Posterior vena cava (tissue), 2 donors: Measurements from ENCODE around the gene HDLBP. TPM values are rescaled to one million over a fixed set of nuclear protein-coding genes. Genes with fewer than 3 reads are reported as not detected.
A peak's percentile ranks its signal among the peaks of the same experiment; 100 is the strongest.

Experiments used
- DNase-seq: peaks from one replicate; pipeline ENCODE4 v3.0.0-alpha.2; 2020; ENCODE audit warnings: low spot score
- intact Hi-C, 2 donors: fragments of 100-400 bp; cut with DNase I; formaldehyde crosslinking; loops; one replicate each; pipeline versions ENCODE4 v1.14.1 to v1.14.2; 2022 to 2023
- total RNA-seq, 2 donors: library from RNA; stranded (reverse); fragmentation: NEBNext Ultra II Directional; extraction: Animal tissue kit (Norgen Biotek cat#: 25700); gene quantifications; one replicate each; pipeline ENCODE4 v1.2.1, GENCODE V29; 2021
- donor health status: DM: yes; HTN: yes; CAD: no.
- donor health status: DM: yes; HTN: yes; CAD: no.

Gene HDLBP
- total RNA-seq, 2 donors from 2014 or later = 428 to 459 TPM

- intact Hi-C loops = loop anchor here in 1 of 2 donors (1.0 to 10.0 kb wide), 2 partner anchors 95 to 105 kb away; no protein-coding TSS in a partner anchor
- DNase-seq = peak; percentile 56
Measured at GRCh38 chr2:241239552-241240202, 75.8 kb downstream of the HDLBP start.

GRCh38 chr2:241238693-241239198, 76.7 kb downstream of the HDLBP start:
- intact Hi-C loops = loop anchor here in 1 of 2 donors (1.0 kb wide), 1 partner anchor 94 kb away; no protein-coding TSS in a partner anchor
- no peak for DNase-seq

GRCh38 chr2:241237949-241238371, 77.5 kb downstream of the HDLBP start:
- DNase-seq = peak; percentile 70
- intact Hi-C loops = no loop called here

- intact Hi-C loops = no loop called here
- DNase-seq = no peak
Measured at GRCh38 chr2:241237047-241237446, 78.4 kb downstream of the HDLBP start.

GRCh38 chr2:241235859-241236593, 79.4 kb downstream of the HDLBP start:
- intact Hi-C loops = no loop called here
- DNase-seq = peak; percentile 60

- DNase-seq = peak; percentile 71
- intact Hi-C loops = no loop called here
Measured at GRCh38 chr2:241234962-241235740, 80.3 kb downstream of the HDLBP start.

- DNase-seq = peak; percentile 58
- intact Hi-C loops = no loop called here
Measured at GRCh38 chr2:241234066-241234790, 81.2 kb downstream of the HDLBP start.

- intact Hi-C loops = no loop called here
- no peak for DNase-seq
Measured at GRCh38 chr2:241232736-241233575, 82.5 kb downstream of the HDLBP start.

- intact Hi-C loops = no loop called here
- no peak for DNase-seq
Measured at GRCh38 chr2:241230435-241230834, 85.0 kb downstream of the HDLBP start.

GRCh38 chr2:241229563-241230401, 85.7 kb downstream of the HDLBP start:
- no peak for DNase-seq
- intact Hi-C loops = no loop called here

GRCh38 chr2:241228860-241229516, 86.5 kb downstream of the HDLBP start:
- intact Hi-C loops = no loop called here
- no peak for DNase-seq

- no peak for DNase-seq
- intact Hi-C loops = no loop called here
Measured at GRCh38 chr2:241228081-241228859, 87.2 kb downstream of the HDLBP start.

- intact Hi-C loops = no loop called here
- no peak for DNase-seq
Measured at GRCh38 chr2:241227594-241227993, 87.9 kb downstream of the HDLBP start.

GRCh38 chr2:241226723-241227572, 88.5 kb downstream of the HDLBP start:
- DNase-seq = peak; percentile 71
- intact Hi-C loops = no loop called here

GRCh38 chr2:241225983-241226382, 89.5 kb downstream of the HDLBP start:
- DNase-seq = peak; percentile 47
- intact Hi-C loops = no loop called here
